HG02623 (cell line): ENCODE measurements around the gene IL12RB2.
"Not testable (repeated sequence)": the region's sequence is repeated elsewhere in the genome, so short reads cannot be mapped to it uniquely, and the experiment has no call there.

Experiments
- ATAC-seq: cut with Tn5 transposase; IDR thresholded peaks from one replicate; pipeline ENCODE4 v1.9.1; 2021; ENCODE audit warnings: moderate library complexity; ENCODE audit not compliant: unreplicated experiment

Gene IL12RB2

DNA sequence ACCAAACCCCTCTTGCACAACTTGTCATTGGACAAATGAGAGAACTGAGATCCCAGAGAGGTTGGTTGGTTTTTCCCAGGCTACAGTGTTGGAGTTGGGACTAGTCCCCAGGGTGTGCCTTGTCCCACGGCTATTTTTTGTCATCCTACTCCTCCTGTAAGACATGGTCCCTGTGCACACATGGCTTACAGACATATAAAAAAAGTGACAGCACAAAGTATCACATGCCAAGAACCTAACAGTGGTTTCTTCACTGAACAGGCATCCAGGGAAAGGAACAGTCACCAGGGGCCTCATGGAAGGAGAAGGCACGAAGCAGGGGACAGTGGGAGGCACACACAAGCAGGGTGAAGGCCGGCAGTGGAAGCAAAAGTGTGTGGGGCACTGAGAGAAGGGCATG, 86.1 kb downstream of the IL12RB2 start:
- ATAC-seq = no peak

DNA sequence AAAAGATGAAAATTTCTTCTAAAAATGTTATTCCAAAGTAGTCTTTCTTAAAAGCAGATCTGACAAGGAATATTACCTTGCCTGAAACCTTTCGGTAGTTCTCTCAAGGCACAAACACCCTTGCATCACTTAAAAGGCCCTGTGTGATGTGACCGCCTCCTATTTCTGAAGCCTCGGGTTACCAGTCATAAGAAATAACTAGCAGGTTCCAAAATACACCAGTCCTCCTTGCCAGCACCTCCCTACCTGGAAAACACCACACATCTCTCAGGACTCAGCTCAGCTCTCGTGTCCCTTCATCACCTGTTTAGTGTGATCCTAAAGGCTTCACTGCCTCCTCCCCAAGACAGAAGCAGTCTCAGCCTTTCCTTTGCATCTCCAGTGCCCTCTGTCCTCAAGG, 86.9 kb downstream of the IL12RB2 start:
- ATAC-seq = no peak

DNA sequence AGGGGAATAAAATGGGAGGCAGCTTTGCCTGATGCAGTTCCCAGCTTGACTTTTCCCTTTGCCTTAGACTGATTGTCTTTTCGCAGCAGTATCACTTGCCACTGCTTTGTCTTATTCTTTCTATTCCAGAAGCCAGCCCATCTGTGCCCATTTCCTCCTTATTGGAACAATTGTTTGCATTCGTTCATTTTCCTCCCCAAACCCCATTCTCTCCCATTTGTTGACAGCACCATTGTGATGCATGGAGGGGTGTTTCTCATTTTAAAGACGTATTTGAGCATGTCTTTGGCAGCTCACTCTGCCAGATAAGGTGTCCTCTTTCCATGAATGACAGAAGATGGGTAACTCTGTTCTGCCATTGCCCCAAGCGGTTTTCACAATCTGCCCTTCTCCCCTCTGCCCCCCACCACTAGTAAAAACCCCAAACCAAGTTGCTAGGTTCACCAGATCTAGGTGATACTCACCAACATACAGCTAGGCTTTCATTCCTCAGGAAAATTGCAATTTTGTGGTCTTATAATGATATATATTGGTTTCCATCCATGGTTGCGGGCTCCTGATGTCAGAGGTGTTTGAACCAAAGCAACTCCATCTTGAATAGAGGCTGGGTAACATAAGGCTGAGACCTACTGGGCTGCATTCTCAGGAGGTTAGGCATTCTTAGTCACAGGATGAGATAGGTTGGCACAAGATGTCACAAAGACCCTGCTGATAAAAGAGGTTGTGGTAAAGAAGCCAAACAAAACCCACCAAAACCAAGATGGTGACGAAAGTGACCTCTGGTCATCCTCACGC, 91.7 kb downstream of the IL12RB2 start:
- ATAC-seq = no peak

DNA sequence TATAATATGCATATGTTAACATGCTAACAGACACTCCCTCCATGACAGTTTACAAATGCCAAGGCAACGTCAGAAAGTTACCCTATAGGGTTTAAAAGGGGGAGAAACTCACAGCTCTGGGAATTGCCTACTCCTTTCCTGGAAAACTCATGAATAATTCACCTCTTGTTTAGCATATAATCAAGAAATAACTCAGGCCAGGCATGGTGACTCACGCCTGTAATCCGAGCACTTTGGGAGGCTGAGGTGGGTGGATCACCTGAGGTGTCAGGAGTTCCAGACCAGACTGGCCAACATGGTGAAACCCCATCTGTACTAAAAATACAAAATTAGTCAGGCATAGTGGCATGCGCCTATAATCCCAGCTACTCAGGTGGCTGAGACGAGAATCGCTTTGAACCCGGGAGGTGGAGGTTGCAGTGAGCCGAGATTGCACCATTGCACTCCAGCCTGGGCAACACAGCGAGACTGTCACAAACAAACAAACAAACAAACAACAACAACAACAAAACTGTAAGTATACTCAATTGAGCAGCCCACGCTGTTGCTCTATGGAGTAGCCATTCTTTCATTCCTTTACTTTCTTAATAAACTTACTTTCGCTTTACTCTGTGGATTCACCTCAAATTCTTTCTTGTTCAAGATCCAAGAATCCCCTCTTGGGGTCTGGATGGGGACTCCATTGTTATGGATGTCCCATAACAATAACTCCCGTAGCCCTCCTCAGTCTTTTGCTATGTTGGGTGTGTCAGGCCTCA, 92.5 kb downstream of the IL12RB2 start:
- not testable (repeated sequence) for ATAC-seq

DNA sequence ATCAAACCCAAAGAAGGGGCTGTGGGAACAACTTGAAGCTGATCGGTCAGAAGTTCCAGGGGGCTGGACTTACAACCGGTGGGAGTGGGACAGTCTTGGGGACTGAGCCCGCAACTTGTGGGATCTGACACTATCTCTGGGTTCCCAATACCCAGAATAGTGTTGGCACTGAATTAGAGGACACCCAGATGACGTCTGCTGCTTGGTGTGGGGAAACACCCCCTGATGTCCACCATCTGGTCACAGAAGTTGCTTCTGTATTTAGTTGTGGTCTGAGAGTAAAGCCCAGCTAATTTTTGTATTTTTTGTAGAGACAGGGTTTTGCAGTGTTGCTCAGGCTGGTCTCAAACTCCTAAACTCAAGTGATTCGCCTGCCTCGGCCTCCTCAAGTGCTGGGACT, 93.8 kb downstream of the IL12RB2 start:
- no peak for ATAC-seq

DNA sequence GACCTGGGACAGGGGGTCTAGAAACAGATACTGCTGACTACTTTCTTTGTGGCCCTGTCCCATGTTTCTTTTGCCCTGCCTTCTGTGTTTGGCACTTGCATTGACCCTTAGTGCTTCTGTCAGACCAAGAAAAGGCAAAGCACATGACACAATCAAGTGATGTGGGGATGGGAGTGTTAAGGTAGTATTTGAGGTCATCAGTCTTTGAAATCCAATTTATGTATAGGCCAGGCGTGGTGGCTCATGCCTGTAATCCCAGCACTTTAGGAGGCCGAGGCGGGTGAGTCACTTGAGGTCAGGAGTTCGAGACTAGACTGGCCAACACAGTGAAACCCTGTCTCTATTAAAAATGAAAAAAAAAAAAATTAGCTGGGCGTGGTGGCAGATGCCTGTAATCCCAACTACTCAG, 96.5 kb downstream of the IL12RB2 start:
- ATAC-seq = no peak

DNA sequence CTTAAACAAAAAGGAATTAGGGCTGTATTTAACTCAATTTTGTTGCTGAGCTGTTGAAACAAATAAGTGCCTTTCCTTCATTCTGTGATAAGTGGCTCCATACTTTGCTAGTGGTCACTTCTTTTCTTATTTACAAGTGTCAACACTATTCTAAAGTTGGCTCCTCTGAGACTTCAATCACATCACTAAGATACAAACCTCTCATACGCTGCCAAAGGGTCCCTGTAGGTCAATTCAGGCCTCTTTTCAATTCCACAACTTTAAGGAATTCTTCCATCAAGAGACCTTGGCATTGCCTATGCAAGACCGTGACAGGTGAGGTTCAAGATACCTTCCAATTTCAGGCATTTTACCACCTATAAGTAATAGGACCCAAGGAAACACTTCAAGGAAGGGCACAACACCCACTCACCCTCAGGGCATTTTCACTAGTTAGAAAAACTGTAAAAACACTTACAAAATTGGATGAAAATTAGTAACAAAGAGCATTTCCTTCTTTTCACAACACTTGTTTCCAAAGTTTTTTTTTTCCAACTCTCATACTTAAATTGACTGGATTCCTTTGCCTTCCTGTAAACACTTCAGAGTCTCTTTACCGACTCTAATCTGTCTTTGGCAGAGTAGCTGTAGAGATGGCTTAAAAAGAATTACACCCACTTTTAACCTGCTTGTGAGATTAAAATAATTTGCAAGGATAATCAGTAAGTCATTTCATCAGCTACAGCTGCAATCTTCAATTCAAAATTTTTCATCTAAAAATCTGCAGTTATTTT, 98.0 kb downstream of the IL12RB2 start:
- ATAC-seq = no peak

DNA sequence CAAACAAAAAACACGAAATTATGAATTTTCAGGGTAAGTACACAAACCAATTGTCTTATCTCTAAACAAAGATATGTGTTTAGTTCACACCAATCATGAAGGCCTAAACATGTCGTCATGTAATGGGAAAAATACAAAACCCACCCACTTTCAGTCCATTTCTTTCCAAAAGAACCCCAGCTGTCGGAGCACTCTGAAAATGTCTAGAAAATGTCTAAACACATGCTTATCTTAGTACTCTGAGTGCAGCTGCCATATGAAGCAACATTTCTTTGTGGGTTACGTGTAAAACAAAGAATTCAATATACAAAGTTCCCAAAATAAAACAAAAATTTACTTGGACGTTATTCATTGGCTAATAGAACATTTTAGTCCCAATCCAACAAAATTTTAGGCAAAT, 99.8 kb downstream of the IL12RB2 start:
- no peak for ATAC-seq

DNA sequence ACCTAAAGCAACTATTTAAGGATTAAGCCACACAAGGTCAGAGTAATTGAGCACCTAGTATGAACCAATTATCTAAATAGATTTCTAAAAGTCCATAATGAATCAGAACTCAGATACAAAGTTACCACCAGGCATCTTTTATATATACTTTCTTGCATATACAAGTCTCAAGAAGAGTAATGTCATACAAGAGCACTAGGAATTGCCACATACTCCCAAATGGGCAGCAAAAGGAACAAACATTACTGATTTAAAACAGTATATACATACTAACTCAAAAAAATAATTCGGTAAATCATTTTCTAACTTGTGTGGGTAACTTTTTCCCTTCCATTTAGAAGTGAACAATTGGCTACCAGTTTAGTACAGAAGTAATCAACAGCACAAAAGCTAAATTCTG, 100.5 kb downstream of the IL12RB2 start:
- no peak for ATAC-seq

DNA sequence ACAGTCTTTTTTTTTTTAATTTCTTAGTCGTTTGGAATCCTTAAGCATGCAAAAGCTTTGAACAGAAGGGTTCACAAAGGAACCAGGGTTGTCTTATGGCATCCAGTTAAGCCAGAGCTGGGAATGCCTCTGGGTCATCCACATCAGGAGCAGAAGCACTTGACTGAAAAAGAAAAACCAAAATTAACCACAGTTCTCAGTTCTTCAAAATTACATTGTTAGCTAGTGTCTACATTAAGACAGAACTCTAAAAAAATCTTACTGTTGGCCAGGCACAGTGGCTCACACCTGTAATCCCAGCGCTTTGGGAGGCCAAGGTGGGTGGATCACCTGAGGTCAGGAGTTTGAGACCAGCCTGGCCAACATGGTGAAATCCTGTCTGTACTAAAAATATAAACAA, 105.4 kb downstream of the IL12RB2 start:
- ATAC-seq = not testable (repeated sequence)

DNA sequence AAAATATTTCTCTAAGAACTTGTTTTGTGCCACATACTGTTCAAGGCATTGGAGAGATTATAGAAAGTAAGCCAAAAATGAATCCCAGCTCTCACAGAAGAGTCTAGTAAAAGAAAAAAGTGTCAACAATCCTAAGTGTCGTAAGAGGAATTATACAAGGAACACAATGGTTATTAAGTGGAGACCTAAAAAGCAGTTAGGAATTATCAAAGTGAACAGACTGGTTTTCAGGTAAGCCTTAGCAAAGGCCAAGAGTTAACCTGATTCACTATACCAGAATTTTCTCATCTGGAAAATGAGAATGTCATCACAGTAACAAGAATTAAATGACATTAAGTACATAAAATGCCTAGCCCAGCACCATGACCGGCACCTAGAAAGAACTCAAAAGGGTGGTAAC, 106.9 kb downstream of the IL12RB2 start:
- ATAC-seq = no peak

DNA sequence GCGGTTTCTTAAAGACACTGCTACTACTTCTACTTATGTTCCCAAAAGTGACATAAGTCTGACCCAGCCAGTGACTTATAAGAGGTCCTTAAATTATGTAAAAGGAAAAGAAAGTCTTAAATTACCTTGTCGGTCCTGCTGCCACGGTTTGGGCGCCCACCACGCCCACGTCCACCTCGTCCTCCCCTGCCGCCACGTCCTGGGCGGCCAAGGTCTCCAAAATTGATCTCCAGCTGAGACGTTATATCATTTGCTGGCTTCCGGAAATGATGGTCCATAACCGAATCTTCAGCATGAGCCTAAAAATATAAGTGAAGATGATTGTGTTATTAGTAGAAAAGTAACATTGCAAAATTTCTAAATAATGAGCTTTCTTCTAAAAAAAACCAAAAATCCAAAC, 107.4 kb downstream of the IL12RB2 start:
- ATAC-seq = no peak

DNA sequence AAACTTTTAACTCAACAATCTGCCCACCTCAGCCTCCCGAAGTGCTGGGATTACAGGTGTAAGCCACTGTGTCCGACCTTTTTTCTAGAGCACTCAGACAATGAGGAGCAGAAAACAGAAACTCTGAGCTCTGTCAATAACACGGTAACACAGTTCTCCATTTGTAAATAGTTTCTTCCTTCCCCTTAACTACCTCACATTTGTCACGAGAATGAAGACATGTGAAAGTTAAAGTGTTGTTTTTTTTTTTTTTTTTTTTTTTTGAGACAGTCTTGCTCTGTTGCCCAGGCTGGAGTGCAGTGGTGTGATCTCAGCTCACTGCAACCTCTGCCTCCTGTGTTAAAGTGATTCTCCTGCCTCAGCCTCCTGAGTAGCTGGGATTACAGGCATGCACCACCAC, 110.1 kb downstream of the IL12RB2 start:
- not testable (repeated sequence) for ATAC-seq

DNA sequence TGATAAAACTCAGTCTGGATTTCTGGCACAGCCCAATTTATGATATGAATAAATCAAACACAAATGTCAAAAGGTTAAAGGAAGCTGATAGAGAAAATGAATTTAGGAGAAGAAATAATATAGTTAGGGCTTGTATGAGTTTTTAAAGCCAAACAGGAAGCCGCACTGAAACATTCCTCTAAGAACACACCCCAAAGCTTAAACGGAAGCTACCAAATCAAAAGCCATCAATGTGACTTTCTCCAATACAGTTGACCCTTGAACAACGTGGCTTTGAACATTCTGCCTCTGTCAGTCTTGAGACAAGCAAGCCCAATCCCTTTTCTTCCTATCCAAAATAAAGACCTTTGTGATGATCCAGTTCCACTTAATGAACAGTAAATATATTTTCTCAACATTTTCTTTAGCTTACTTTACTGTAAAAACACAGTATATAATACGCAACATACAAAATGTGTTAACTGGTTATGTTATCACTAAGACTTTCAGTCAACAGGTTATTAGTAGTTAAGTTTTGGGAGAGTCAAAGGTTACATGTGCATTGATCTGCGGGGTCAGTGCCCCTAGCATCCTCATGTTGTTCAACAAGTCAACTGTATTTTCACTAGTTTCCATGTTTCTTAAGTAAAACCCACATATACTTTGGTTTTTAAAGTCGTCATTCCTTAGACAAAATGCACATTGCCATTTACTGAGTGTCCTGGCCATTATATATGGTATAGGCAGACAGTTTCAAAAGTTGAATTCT, 111.3 kb downstream of the IL12RB2 start:
- no peak for ATAC-seq

DNA sequence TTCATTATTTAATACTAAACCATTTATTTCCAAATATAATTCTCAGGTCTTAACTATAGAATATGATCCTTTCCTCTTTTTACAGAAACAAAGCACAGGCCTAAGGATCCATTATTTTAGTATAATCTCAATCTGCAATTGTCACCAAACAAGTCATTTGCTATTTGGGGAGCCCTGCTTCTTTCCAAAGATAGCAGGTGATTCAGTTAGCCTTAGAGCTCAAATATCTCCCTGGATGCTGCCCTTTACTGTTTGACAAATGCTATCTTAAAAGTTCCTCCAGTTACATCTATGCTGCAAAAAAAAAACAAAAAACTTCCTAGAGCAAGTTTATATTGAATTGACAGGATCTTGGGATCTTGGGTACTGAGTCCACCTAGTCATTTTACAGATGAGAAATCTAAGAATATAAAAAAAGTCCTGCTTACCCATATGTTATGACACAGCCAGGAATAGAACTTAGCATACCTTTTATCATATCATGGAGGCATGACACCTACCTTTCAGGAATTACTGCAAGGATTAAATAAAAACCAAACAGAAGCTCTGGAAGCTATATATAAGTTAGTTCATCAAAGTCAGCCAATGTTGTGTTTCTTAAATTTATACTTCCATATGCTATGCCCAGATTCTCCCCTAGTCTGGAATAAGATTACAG, 113.3 kb downstream of the IL12RB2 start:
- no peak for ATAC-seq

DNA sequence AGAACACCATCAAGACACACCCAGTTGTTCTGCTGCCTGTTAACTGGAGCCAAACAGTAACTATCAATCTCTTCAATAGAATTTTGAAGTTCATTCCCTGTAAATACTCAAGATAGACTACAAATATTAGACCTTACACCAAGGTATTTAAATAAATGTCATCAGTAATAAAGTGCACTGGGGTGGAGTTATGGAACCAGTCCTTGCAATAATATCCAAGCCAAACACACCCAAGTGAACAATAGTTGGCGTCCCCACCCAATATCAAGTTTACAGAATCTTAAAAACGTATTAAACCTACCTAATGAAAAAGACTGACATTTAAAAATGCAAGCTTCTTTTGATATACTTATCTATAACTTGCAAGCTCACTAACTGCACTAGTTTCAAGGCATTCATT, 119.8 kb downstream of the IL12RB2 start:
- ATAC-seq = no peak

DNA sequence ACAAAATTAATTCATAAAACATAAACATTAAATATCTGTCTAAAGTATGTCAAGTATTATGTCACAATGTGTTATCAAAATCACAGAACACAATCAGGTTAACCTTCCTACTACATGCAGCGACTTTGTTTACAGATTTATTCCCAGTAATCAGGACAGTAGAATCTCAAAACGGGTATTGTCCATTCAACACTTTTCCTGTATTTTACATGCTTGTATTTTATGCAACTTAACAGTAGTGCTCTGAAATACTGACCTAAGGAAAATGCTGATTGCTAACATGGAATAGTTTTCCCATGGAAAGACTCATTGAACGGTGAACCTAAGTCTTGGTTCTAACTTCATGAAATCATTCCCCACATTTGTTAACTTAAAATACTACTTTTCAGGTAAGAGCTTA, 120.3 kb downstream of the IL12RB2 start:
- ATAC-seq = no peak

DNA sequence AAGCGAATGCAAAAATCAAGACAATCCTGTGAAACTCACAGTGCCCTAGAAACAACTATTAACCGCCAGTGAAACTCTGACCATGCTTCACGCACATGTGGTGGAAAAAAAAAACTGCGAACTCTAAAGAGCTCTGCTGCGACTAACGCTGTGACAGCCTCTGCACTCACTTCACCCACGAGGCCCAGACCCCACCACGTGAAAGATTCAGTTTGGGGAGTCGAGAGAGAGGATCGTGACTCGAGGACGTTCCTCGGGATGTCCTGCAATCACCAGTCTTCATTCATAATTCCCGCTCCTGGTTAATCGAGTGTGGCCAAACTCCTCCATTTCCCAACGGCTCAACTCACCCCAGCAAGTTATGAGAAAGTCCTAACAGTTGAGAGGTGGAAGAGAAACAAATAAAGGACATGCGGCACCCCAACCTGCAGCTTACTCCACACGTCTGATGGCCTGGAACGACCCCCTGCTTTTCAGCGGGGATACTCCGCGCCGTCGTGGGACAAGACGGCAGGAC, 121.4 kb downstream of the IL12RB2 start:
- no peak for ATAC-seq

DNA sequence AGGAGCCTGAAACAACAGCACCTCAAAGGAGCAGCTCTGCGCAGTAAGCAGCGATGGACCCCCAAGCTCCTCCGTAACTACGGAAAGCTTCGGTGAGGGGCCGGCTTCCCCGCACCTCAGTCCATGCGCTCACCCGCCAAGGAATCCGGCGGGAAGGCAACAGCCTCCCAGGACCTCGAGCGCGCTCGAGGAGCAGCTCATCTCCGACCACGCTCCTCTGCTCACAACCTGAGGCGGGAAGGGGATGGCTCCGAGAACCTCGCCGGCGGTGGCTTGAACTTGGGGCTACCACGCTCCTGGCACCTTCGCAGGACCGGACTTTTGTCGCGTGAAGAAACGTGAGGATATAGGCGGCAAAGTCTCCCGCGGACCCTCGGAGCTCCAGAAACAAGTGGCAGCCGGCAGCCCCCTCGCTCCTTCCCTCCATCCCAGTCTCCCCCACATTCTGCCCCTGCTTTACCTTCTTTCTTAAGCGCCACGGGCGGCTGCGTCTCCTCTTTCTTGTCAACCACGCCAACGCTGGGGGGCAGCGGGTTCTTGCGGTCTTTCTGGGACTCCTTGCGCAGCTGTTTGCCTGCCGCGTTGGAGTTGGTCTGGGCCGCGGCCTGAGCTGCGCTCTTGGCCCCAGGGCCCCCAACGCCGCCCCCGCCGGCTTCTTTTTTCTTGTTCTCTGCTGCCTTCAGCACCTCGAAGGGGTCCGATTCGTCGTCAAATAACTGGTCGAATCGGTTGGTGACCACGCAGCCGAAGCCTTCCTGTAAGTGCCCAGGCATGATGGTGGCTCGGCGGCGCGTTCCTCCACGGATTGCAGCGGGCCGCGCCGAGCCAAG, 122.1 kb downstream of the IL12RB2 start:
- ATAC-seq = peak; percentile 0
